HCT116 (cell line): ENCODE data around the gene FGF21. TPM values are rescaled to one million over a fixed set of nuclear protein-coding genes. Genes with fewer than 3 reads are reported as not detected.

Experiments used
- ATAC-seq: fragments of 200-7000 bp; cut with Tn5 transposase; 2 replicates; pipeline ENCODE4 v1.9.1; 2020; ENCODE audit warnings: mild to moderate bottlenecking, moderate library complexity
- BruUV-seq: library from RNA; stranded (reverse); fragments of 400-500 nt; replicated peaks from 2 replicates; lab custom pipeline; 2021; lab: Mats Ljungman, UMichigan
- CTCF ChIA-PET: fragments of 300-600 bp; sonication (Branson Sonifier 250); formaldehyde crosslinking; loops from one replicate; lab custom pipeline; 2021; ENCODE audit warnings: antibody characterized with exemption; lab: Charles Lee
- POLR2A ChIA-PET: fragments of 300-600, 350-600 bp; sonication (Branson Sonifier 250); formaldehyde crosslinking; loops from one replicate; lab custom pipeline; 2021; ENCODE audit warnings: antibody characterized with exemption; lab: Charles Lee
- RAD21 ChIA-PET, 2 experiments: fragments of 300-600 bp; sonication (Branson Sonifier 250); formaldehyde crosslinking; loops; one replicate each; lab custom pipeline; 2023; ENCODE audit warnings: low total read pairs in 2 of 2; ENCODE audit not compliant: uncharacterized antibody in 2 of 2, unreplicated experiment in 2 of 2, low non-redundant PET in 1 of 2; lab: Charles Lee
- DNase-seq: peaks from one replicate; pipeline ENCODE4 v3.0.0-alpha.2; 2010; ENCODE audit warnings: low read depth, low spot score
- H2AFZ ChIP-seq: fragments of 200-600 bp; shearing (Covaris generic), sonication (generic); 2 replicates; pipeline ENCODE4 v1.6.1; 2017; ENCODE audit warnings: low read depth, mixed run types, mixed read lengths, antibody characterized with exemption, low read length; ENCODE audit not compliant: poor library complexity, severe bottlenecking
- H3K27ac ChIP-seq: 2 replicates; pipeline ENCODE4 v1.5.1; 2012; ENCODE audit warnings: low read depth, low read length
- H3K27me3 ChIP-seq: fragments of 200-600 bp; sonication (generic); 2 replicates; pipeline ENCODE4 v1.6.1; 2016; ENCODE audit warnings: mixed run types, low read length, mixed read lengths; ENCODE audit not compliant: insufficient read depth
- H3K36me3 ChIP-seq, 2 experiments: fragments of 200-500 bp in 1 of 2; fragments of 200-600 bp in 1 of 2; sonication (Bioruptor generic) in 1 of 2; sonication (generic) in 1 of 2; 2 replicates each; pipeline versions ENCODE4 v1.5.1 to v1.6.1; 2014 to 2016; ENCODE audit warnings: low read length in 2 of 2, inconsistent platforms in 1 of 2, mixed read lengths in 1 of 2, mixed run types in 1 of 2; ENCODE audit not compliant: insufficient read depth in 2 of 2, control insufficient read depth in 1 of 2
- H3K4me1 ChIP-seq, 2 experiments: fragments of 200-600 bp in 1 of 2; sonication (generic) in 1 of 2; 2 replicates each; pipeline versions ENCODE4 v1.5.1 to v1.6.1; 2012 to 2017; ENCODE audit warnings: low read length in 2 of 2, inconsistent platforms in 1 of 2, mild to moderate bottlenecking in 1 of 2, mixed read lengths in 1 of 2, mixed run types in 1 of 2, moderate library complexity in 1 of 2; ENCODE audit not compliant: insufficient read depth in 2 of 2, control insufficient read depth in 1 of 2
- H3K4me2 ChIP-seq: fragments of 200-600 bp; sonication (generic); 2 replicates; pipeline ENCODE4 v1.6.1; 2017; ENCODE audit warnings: mixed run types, low read length, mixed read lengths
- H3K4me3 ChIP-seq, 2 experiments: fragments of 200-600 bp in 1 of 2; sonication (generic) in 1 of 2; replicated peaks in 1 of 2; 2 replicates each; pipeline ENCODE4 v1.5.1; 2011 to 2016; ENCODE audit warnings: low read length in 2 of 2, control low read depth in 1 of 2, low read depth in 1 of 2, mild to moderate bottlenecking in 1 of 2, mixed read lengths in 1 of 2, mixed run types in 1 of 2
- H3K79me2 ChIP-seq: fragments of 200-600 bp; sonication (generic); 2 replicates; pipeline ENCODE4 v1.6.1; 2017; ENCODE audit warnings: mild to moderate bottlenecking, mixed run types, low read length, moderate library complexity, mixed read lengths; ENCODE audit not compliant: insufficient read depth
- H3K9ac ChIP-seq: fragments of 200-600 bp; sonication (generic); 2 replicates; pipeline ENCODE4 v1.6.1; 2016; ENCODE audit warnings: low read length, mixed read lengths
- H3K9me2 ChIP-seq: fragments of 200-600 bp; sonication (generic), shearing (Covaris generic); 2 replicates; pipeline ENCODE4 v1.6.1; 2017; ENCODE audit warnings: mixed run types, mild to moderate bottlenecking, moderate library complexity; ENCODE audit not compliant: insufficient read depth
- H3K9me3 ChIP-seq, 2 experiments: fragments of 200-500 bp in 1 of 2; fragments of 200-600 bp in 1 of 2; sonication (Bioruptor generic) in 1 of 2; sonication (generic) in 1 of 2; 2 replicates each; pipeline ENCODE4 v1.6.1; 2014 to 2017; ENCODE audit warnings: low read length in 2 of 2, mixed read lengths in 2 of 2, inconsistent platforms in 1 of 2, low read depth in 1 of 2, mild to moderate bottlenecking in 1 of 2, mixed run types in 1 of 2, moderate library complexity in 1 of 2; ENCODE audit not compliant: control insufficient read depth in 1 of 2, insufficient read depth in 1 of 2
- H4K20me1 ChIP-seq: fragments of 200-600 bp; sonication (generic), shearing (Covaris generic); 2 replicates; pipeline ENCODE4 v1.6.1; 2017; ENCODE audit warnings: mixed run types, mild to moderate bottlenecking, moderate library complexity; ENCODE audit not compliant: insufficient read depth
- EGR1 ChIP-seq: IDR thresholded peaks from 2 replicates; pipeline ENCODE4 v1.6.1; 2012; ENCODE audit warnings: low read depth
- ELF1 ChIP-seq: IDR thresholded peaks from 2 replicates; pipeline ENCODE4 v1.6.1; 2012; ENCODE audit warnings: low read depth, borderline replicate concordance
- EZH2phosphoT487 ChIP-seq: fragments of 200-600 bp; IDR thresholded peaks from 2 replicates; pipeline ENCODE4 v1.6.1; 2018; ENCODE audit warnings: antibody characterized with exemption, borderline replicate concordance
- FOSL1 ChIP-seq: IDR thresholded peaks from 2 replicates; pipeline ENCODE4 v1.6.1; 2012; ENCODE audit warnings: low read depth
- REST ChIP-seq: IDR thresholded peaks from 2 replicates; pipeline ENCODE4 v1.6.1; 2012; ENCODE audit warnings: low read depth
- SIN3A ChIP-seq: IDR thresholded peaks from 2 replicates; pipeline ENCODE4 v1.6.1; 2012; ENCODE audit warnings: low read depth
- TCF7L2 ChIP-seq: IDR thresholded peaks from 2 replicates; pipeline ENCODE4 v1.7.0; 2011; ENCODE audit warnings: borderline replicate concordance, inconsistent platforms; ENCODE audit not compliant: insufficient read depth, insufficient read length; ENCODE audit errors: extremely low read depth
- ZBTB33 ChIP-seq: IDR thresholded peaks from 2 replicates; pipeline ENCODE4 v1.6.1; 2011; ENCODE audit warnings: mild to moderate bottlenecking, low read length, moderate library complexity; ENCODE audit not compliant: insufficient replicate concordance; ENCODE audit errors: extremely low read depth
- ZFX ChIP-seq: fragments of 450-650 bp; IDR thresholded peaks from 2 replicates; pipeline ENCODE4 v1.6.1; 2017
- intact Hi-C: fragments of 100-400 bp; cut with micrococcal nuclease; formaldehyde crosslinking; loops from 2 replicates; pipeline ENCODE4 v1.10.0; 2022
- total RNA-seq: library from RNA; stranded (reverse); gene quantifications from one replicate; pipeline ENCODE4 v1.2.1, GENCODE V29; 2021; ENCODE audit not compliant: unreplicated experiment
- TF ChIP-seq, protein P1 (sequence below): IDR thresholded peaks from 2 replicates; pipeline ENCODE4 v1.6.1; 2012
- TF ChIP-seq, protein P2 (sequence below): IDR thresholded peaks from 2 replicates; pipeline ENCODE4 v1.6.1; 2012

Gene FGF21
- total RNA-seq, 1 experiment from 2014 or later = 0.81 TPM

DNA sequence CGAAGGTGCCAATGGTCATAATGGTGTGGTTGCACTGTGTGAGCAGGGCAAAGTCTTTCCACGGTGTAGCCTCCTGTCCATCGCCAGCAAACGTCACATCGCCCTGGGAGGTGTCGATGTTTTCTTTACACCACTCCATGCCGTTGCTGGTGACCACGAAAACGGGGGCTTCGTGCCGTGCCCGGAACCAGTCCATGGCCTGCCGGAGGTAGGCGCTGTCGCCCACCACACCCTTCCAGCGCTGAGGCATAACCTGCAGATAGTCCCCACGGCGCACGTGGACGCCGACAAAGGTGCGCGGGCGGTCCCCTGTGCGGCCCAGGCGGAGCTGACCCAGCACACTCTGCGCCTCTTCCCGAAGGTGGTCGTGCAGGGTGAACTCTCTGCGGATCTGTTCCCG, 5.0 kb upstream of the FGF21 start:
- Histone ChIP-seq H3K36me3 (peaks cover 14 to 27% of the 10 kb centered on the region in 2 experiments; a peak in 3 of 4 replicates), H4K20me1 (no peaks in the 10 kb centered on the region), H3K9ac (no peak overlapping the region), H2AFZ (no peak overlapping the region), H3K79me2 (peaks cover 43% of the 10 kb centered on the region), H3K9me3 (no peaks in the 10 kb centered on the region), H3K27me3 (no peaks in the 10 kb centered on the region), H3K4me3 (no peak overlapping the region), H3K27ac (no peak overlapping the region; the same call in 1 of the 2 replicates)
- DNase-seq = no peak
- intact Hi-C loops = no loop called here
- no TSS peak for BruUV-seq
- CTCF ChIA-PET = no interaction called here
- TF ChIP-seq EZH2phosphoT487 = no peak
- TF ChIP-seq, all 23 proteins: peak for 0
- no peak for ATAC-seq
- ChIA-PET POLR2A (no interaction called here), RAD21 (no interaction called here)
- peaks cover 19 to 42% of the 10 kb centered on the region in 2 experiments for H3K4me1 ChIP-seq
- H3K9me2 ChIP-seq = no peaks in the 10 kb centered on the region
- H3K4me2 ChIP-seq = no peak overlapping the region

- H2AFZ ChIP-seq = no peak overlapping the region
- BruUV-seq = no TSS peak
- peaks cover 43% of the 10 kb centered on the region for H3K79me2 ChIP-seq
- peak overlapping the region; percentile 78 to 95 for H3K4me3 ChIP-seq
- peak overlapping the region; percentile 85 for H3K9ac ChIP-seq
- H4K20me1 ChIP-seq = no peaks in the 10 kb centered on the region
- ChIA-PET CTCF (no interaction called here), RAD21 (no interaction called here), POLR2A (interaction anchor here (1.5 kb wide), 1 partner anchor 12 kb away, joined by 4 read pairs; no protein-coding TSS in a partner anchor)
- peaks cover 23 to 47% of the 10 kb centered on the region in 2 experiments for H3K4me1 ChIP-seq
- no peaks in the 10 kb centered on the region for H3K27me3 ChIP-seq
- DNase-seq = no peak
- no peaks in the 10 kb centered on the region for H3K9me3 ChIP-seq
- H3K4me2 ChIP-seq = peak overlapping the region; percentile 88
- intact Hi-C loops = no loop called here
- peak overlapping the region; percentile 84 for H3K27ac ChIP-seq
- ATAC-seq = no peak
- H3K9me2 ChIP-seq = no peaks in the 10 kb centered on the region
- H3K36me3 ChIP-seq = peaks cover 14 to 27% of the 10 kb centered on the region in 2 experiments; a peak in 3 of 4 replicates
- TF ChIP-seq SIN3A (no peak), ELF1 (no peak), REST (no peak), TCF7L2 (no peak), EGR1 (no peak), FOSL1 (no peak), ZFX (no peak), ZBTB33 (no peak)
- TF ChIP-seq, protein P1, sequence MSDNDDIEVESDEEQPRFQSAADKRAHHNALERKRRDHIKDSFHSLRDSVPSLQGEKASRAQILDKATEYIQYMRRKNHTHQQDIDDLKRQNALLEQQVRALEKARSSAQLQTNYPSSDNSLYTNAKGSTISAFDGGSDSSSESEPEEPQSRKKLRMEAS = no peak
- TF ChIP-seq, protein P2, sequence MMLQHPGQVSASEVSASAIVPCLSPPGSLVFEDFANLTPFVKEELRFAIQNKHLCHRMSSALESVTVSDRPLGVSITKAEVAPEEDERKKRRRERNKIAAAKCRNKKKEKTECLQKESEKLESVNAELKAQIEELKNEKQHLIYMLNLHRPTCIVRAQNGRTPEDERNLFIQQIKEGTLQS = no peak
Measured at GRCh38 chr19:48750771-48751504, 4.4 kb upstream of the FGF21 start.
